Cardiac fibroblast (primary cell): ENCODE results near the gene CEP112.

Source experiments
- DNase-seq, 2 donors: peaks; one replicate each; pipeline versions ENCODE4 v3.0.0 to v3.0.0-alpha.2; 2010; ENCODE audit warnings: low read depth in 2 of 2
- H3K4me3 ChIP-seq, 2 donors: replicated peaks in 1 of 2; 1 replicate in 1 of 2; 2 replicates in 1 of 2; pipeline ENCODE4 v1.5.1; 2011; ENCODE audit warnings: low read depth in 2 of 2, low read length in 2 of 2, mild to moderate bottlenecking in 2 of 2, moderate library complexity in 1 of 2
- TF ChIP-seq, protein P1 (sequence below): IDR thresholded peaks from one replicate; pipeline ENCODE4 v1.5.1; 2011; ENCODE audit warnings: low read depth, mild to moderate bottlenecking, low read length, inconsistent platforms

CEP112 gene

DNA sequence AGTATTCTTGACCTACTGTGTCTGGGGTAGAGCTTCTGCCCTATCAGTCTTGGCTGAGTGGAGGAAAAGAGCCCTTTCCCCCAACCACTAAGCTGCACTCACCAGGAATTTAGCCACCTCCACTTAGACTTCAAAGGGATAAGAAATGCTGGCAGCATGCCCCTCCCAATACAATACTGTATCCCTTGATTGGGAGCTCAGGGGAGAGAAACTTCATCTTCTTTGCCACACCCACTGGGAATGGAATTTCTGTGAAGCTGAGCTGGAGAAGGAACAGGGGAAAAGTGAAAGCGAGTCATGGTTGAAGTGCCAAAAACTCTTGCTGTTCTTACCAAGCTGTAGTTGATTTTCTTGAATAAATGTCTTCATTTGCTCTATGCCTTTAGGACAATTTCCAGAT, 68.8 kb downstream of the CEP112 start:
- no peak overlapping the region for H3K4me3 ChIP-seq
- TF ChIP-seq, protein P1, sequence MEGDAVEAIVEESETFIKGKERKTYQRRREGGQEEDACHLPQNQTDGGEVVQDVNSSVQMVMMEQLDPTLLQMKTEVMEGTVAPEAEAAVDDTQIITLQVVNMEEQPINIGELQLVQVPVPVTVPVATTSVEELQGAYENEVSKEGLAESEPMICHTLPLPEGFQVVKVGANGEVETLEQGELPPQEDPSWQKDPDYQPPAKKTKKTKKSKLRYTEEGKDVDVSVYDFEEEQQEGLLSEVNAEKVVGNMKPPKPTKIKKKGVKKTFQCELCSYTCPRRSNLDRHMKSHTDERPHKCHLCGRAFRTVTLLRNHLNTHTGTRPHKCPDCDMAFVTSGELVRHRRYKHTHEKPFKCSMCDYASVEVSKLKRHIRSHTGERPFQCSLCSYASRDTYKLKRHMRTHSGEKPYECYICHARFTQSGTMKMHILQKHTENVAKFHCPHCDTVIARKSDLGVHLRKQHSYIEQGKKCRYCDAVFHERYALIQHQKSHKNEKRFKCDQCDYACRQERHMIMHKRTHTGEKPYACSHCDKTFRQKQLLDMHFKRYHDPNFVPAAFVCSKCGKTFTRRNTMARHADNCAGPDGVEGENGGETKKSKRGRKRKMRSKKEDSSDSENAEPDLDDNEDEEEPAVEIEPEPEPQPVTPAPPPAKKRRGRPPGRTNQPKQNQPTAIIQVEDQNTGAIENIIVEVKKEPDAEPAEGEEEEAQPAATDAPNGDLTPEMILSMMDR = no peak
- DNase-seq = peak; percentile 10 to 39

DNA sequence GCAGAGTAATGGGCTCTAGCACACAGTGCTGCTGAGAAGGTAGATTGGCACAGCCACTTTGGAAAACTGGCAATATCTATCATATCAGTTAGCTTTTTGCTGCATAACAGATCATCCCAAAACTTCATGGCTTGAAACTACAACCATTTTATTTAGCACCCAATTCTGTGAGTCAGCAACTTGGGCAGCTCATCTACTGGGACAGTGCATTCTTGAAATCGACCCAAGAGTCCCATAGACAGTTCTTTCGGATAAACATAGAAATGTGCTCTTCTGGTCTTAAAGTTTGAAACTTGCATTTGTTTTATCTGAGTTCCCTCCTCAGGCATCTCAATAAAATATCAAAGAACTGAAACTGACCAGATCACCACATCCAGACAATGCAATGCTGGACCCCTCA, 76.7 kb downstream of the CEP112 start:
- DNase-seq = peak; percentile 34 to 60
- TF ChIP-seq, protein P1 = no peak
- H3K4me3 ChIP-seq = no peak overlapping the region

DNA sequence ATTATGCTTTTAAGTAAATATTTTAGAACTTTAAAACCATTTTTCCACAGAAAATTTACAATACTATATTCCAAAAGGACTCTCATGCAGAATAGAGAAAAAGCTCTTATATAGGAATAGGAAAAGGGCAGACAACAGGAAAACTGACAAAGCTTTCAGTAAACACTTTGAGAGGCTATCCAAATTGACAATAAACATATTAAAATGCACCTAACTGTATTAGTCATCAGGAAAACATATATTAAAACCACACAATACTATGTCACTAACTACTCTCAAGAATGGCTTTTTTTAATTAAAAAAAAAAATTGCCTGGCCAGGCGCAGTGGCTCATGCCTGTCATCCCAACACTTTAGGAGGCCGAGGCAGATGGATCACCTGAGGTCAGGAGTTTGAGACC, 77.3 kb downstream of the CEP112 start:
- TF ChIP-seq, protein P1 = no peak
- no peak overlapping the region for H3K4me3 ChIP-seq
- no peak for DNase-seq

DNA sequence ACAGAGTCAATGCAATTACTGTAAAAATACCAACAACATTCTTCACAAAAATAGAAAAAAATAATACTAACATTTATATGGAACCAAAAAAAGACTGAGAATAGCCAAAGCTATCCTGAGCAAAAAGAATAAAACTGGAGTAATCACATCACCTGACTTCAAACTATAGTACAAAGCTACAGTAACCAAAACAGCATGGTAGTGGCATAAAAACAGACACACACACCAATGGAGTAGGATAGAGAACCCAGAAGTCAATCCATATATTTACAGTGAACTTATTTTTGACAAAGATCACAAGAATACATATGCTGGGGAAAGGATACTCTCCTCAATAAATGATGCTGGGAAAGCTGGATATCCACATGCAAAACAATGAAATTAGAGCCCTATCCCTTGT, 84.2 kb downstream of the CEP112 start:
- DNase-seq = no peak
- TF ChIP-seq, protein P1 = no peak
- H3K4me3 ChIP-seq = no peak overlapping the region

DNA sequence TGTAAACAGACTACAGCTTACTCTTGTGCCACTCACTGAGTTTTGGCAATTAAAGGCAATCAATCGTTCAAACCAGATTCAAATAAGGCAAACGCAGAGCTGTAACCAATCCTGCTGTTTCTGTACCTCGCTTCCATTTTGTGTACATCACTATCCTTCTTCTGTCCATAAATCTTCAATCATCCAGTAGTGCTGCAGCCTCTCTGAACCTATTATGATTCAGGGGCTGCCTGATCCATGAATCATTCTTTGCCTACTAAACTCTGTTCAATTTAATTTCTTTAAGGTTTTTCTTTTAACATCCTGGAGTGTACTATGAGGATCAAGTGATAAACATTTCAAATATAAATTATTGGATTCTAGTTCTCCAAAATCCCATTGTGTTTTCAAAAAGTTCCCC, 93.9 kb downstream of the CEP112 start:
- TF ChIP-seq, protein P1 = no peak
- peak in 1 of 2 donors; percentile 19 for DNase-seq
- H3K4me3 ChIP-seq = no peak overlapping the region

DNA sequence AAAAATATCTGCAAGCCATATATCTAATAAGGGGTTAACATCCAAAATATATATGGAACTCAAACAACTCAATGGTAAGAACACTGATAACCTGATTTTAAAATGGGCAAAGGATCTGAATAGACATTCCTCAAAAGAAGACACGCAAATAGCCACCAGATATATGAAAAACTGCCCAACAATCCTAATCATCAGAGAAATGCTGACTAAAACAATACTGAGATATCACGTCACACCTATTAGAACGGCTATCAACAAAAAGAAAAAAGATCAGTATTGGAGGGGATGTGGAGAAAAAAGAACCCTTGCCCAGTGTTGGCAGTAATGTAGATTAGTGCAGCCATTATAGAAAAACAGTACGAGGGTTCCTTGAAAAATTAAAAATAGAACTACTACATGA, 97.2 kb downstream of the CEP112 start:
- TF ChIP-seq, protein P1 = no peak
- DNase-seq = no peak

DNA sequence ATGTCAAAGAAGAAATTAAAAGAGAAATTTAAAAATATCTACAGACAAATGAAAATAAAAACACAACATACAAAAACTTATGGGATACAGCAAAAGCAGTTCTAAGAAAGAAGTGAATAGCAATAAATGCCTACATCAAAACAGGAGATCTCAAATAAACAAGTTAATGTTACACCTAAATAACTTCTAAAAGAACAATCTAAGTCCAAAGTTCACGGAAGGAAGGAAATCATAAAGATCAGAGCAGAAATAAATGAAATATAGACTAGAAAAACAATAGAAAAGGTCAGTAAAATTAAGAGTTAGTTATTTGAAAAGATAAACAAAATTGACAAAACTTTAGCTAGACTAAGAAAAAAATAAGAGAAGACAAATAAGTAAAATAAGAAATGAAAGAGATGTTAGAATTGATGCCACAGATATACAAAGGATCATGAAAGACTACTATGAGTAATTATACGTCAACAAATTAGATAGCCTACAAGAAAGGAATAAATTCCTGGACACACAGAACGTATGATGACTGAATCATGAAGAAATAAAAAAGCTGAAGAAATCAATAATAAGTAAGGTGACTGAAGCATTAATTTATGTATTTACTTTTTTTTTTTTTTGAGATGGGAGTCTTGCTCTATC, 100.4 kb downstream of the CEP112 start:
- DNase-seq = no peak
- H3K4me3 ChIP-seq = no peak overlapping the region
- TF ChIP-seq, protein P1 = no peak

More for the DNA sequence above, 97.2 kb downstream of the CEP112 start:
- H3K4me3 ChIP-seq = no peak overlapping the region
